HG02981 (cell line): ENCODE data around the gene JTB.
"Not testable (repeated sequence)": the region's sequence is repeated elsewhere in the genome, so short reads cannot be mapped to it uniquely, and the experiment has no call there.

Experiments used
- ATAC-seq: cut with Tn5 transposase; IDR thresholded peaks from one replicate; pipeline ENCODE4 v1.9.1; 2021; ENCODE audit warnings: mild to moderate bottlenecking, moderate library complexity; ENCODE audit not compliant: unreplicated experiment

The JTB gene

GRCh38 chr1:153979091-153979490 lies 1.6 kb upstream of the JTB start:
- not testable (repeated sequence) for ATAC-seq

DNA sequence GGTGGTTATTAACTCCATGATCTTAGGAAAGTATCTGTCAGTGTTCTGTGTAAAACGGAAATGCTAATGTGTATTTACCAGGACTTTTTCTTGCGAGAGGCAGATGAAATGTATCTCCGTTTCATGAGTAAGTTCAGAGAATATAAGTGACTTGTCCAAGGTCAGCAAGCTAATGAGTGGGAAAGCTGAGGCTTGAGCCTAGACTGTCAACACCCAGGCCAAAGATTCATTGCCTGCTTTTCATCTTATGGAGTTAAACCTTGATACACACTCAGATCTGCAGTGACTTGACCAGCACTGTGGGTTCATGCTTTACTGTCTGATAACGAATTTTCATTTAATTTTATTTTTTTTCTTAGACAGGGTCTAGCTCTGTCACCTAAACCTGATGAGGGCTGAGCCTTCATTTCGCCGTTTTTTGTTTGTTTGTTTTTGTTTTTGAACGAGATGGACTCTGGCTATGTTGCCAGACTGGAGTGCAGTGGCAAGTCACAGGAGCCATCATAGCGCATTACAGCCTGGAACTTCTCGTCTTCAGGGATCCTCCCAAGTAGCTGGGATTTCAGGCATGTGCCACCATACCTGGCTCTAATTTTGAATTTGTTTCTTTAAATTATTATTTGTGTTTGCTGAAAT lies 918 bp upstream of the JTB start:
- no peak for ATAC-seq

- ATAC-seq: no peak
Measured at GRCh38 chr1:153976819-153977249, 640 bp downstream of the JTB start.

GRCh38 chr1:153973525-153973924 lies 3.9 kb downstream of the JTB start:
- no peak for ATAC-seq

DNA sequence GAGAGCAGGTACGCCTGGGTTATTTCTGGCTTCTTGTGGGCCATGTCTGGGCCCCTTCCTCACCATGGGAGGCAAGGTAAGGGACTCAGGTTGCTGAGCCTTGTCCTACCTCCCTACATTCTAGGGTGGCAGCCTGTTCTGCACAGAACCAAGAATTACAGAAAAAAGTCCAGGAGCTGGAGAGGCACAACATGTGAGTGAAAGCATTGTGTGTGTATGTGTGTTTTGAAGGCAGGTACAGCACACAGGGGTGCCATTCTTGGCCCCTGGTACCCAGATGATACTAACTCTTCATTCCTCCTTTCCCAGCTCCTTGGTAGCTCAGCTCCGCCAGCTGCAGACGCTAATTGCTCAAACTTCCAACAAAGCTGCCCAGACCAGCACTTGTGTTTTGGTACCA lies 4.4 kb downstream of the JTB start:
- ATAC-seq: no peak

GRCh38 chr1:153970346-153970745 lies 7.1 kb downstream of the JTB start:
- ATAC-seq: no peak

- no peak for ATAC-seq
Measured at GRCh38 chr1:153968972-153969371, 8.5 kb downstream of the JTB start.

GRCh38 chr1:153968408-153968807 lies 9.1 kb downstream of the JTB start:
- ATAC-seq: no peak

DNA sequence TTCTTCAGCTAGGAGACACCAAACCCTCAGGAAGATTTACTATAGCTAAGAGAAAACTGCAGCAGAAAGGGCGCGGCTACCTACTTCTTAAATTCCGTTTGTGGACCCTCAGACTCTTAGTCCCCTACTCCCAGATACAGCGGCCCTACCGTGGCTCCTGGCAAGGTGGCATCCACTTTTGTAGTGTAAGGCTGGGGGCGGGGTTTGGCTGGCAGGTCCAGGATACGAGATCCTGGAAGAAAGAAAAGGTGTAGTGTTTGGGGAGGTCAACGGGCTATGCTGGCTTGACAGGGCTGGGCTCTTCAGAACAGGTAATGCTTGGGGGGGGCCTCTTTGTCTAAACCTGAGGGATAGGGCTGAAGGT lies 9.5 kb downstream of the JTB start:
- no peak for ATAC-seq

- ATAC-seq: peak; percentile 77
Measured at GRCh38 chr1:153967107-153967999, 10.1 kb downstream of the JTB start, which contains the start of gene CREB3L4. CREB3L4 (plus strand) TSS chr1:153967902; CDS start chr1:153968526, 624 bp downstream.

- ATAC-seq: no peak
Measured at GRCh38 chr1:153963850-153964331, 13.6 kb downstream of the JTB start.

DNA sequence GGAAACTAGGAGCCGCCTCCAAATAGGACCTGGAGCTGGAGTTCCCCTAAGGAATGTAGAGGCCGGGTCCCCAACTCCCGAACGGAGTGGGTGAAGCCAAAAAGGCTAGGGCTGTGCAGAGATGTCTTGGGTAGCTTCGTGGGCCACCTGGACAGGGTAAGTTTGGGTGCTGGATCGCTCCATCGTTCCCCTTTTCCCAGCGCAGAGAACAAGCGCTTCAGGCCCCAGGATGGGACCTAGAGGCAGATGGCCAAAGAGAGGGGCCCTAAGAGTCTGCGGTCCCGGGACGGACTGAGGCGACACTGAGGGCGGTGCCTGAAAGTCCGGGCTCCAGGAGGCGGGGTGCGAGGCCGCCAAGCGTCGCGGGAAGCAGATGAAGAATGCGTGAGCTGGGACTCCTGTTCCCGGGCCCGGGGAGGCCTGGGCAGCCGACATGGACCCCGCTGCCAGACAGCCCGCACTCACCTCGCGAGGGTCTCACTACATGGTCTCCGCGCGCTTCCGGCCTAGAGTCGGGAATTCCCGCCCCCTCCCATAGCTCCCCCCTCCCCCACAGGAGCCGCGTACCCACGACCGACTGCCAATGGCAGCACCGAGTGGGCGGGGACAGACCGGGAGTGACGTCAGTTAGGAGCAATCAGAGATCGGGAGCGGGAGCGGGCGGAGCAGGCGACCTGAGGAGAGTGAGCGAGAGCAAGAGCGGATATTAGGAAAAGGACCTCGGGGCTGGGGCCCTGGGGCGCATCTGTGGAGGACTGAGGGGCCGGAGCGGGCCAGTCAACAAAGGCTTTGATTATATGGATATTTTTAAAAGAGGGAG lies 14.2 kb downstream of the JTB start, which contains the start of gene SLC39A1:
Gene SLC39A1 (minus strand): TSS at position 508 of the 820 bp plus-strand sequence. CDS start 822 bp downstream, outside the sequence.
- ATAC-seq: peak; percentile 42

DNA sequence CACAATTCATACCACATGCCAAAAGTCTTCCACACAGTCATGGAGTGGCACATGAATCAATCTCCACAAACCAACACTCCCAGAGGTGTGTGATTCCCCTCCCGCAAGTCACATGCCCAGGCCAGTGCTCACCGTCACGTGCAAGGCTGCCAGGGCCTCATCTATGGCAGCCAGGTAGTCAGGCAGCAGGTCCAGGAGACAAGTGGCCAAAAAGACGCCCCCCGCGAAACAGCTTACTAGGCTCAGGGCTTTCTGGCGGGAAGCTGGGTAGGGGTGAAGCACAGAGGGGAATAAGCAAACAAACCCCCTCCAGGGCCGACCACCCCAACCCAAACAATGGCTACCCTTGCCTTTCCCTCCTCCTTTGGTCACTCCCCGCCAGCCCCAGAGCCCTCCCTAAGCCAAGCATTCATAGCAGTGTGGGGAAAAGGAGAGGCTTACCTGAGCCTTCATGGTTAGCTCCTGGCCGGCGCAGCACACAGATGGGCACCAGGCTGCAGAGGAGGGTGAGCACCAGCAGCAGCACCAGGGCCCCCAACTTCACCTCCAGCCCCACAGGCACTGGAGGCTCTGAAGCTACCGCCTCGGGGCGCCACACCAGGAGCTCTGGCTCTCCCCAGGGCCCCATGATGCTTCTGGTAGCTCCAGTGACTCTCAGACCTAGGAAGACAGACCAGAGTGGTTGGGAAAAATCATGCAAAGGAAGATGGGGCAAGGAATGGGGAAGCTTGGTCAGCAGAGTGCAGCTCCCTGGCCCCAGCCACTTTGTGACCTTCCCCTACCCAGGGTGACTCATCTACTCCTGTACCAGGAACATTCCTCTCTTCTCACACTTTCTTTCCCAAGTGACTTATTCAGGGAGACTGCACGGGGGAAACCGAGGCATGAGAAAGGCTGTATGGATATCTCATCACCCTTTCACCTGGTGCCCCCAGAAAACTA lies 15.1 kb downstream of the JTB start:
- no peak for ATAC-seq

DNA sequence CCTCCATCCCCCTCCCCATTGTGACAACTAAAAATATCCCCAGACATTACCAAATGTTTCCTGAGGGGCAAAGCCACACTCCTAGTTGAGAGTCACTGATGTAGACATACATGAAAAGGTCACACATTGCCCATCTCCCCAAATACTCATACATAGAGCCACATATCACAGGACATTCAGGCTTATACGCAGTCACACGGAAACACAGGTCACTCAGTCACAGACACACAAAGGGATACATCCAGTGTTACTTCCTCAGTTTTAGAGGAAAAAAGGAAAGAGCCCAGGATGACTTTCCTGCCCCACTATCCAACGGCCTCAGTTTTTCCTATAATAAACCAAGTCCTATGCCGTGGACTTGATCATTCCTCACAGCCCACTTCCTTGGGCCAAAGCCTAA lies 16.1 kb downstream of the JTB start:
- ATAC-seq: no peak

GRCh38 chr1:153960206-153960605 lies 17.3 kb downstream of the JTB start:
- ATAC-seq: no peak

DNA sequence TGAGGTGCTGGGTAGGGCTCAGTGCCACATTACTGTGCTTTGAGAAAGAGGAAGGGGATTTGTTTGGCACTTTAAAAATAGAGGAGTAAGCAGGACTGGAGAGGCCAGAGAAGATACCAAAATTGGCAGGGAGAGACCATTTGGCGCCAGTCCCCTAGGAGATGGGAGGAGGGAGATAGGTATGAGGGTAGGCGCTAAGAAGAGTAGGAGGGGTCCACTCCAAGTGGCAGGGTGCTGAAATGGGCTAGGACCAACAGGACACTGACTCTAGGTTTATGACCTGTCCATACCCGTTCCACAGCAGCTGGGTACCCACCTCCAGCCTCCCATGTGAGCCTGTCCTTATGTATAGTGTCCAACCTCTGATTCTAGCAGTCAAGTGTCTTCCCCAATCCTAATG lies 18.0 kb downstream of the JTB start:
- ATAC-seq: no peak

- ATAC-seq: no peak
Measured at GRCh38 chr1:153958961-153959260, 18.6 kb downstream of the JTB start.

- peak; percentile 81 for ATAC-seq
Measured at GRCh38 chr1:153958111-153958960, 19.1 kb downstream of the JTB start, which contains the start of gene CRTC2. CRTC2 (minus strand) TSS chr1:153958612; CDS start chr1:153958497, 115 bp downstream.

DNA sequence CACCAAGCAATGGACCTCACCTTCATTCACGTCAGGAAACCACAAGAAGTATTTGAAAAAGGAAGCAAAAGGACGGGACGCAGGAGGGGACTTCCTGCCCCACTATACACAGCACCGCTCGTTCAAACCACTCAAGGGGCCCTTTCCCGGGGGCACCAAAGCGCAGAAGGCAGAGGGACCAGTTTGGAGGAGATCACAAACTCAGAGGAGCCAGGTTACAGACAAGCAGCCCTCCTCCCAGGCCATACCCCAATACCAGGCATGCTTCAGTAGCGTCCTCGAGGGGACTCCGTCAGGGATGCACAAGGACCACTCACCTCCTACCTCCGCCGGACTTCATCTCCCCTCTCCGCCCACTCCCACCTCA lies 19.7 kb downstream of the JTB start:
- no peak for ATAC-seq
